SK-N-SH (cell line): Measurements from ENCODE around the gene MCM5.

Experiments
- EP300 ChIP-seq, 2 experiments: IDR thresholded peaks; 2 replicates each; pipeline versions ENCODE4 v1.4.0 to v1.6.1; 2012; ENCODE audit warnings: borderline replicate concordance in 1 of 2, low read depth in 1 of 2, low read length in 1 of 2
- SIN3A ChIP-seq: IDR thresholded peaks from 2 replicates; pipeline ENCODE4 v1.6.1; 2012; ENCODE audit warnings: low read depth, mild to moderate bottlenecking, low read length, moderate library complexity, borderline replicate concordance

- TF ChIP-seq SIN3A, result no peak
- TF ChIP-seq EP300 (IDR thresholded peaks at IDR 0.05; ENCODE audit: borderline replicate concordance in 1 of 2, low read depth in 1 of 2, low read length in 1 of 2), result no peak
Observed at GRCh38 chr22:35449829-35450689, 50.1 kb downstream of the MCM5 start.
